Transverse colon (tissue), 3 donors: Measurements from ENCODE around the gene RCSD1.
"Not testable (repeated sequence)": the region's sequence is repeated elsewhere in the genome, so short reads cannot be mapped to it uniquely, and the experiment has no call there.

ENCODE experiments used
- CTCF ChIP-seq, 5 experiments: fragments of 200-600 bp in 3 of 5; fragments of 450-650 bp in 2 of 5; sonication (generic) in 3 of 5; IDR thresholded peaks; 1 replicate in 2 of 5; 2 replicates in 3 of 5; pipeline ENCODE4 v1.5.1; 2016 to 2017; ENCODE audit warnings: antibody characterized with exemption in 5 of 5, inconsistent platforms in 3 of 5, mild to moderate bottlenecking in 2 of 5, moderate library complexity in 1 of 5
- EP300 ChIP-seq: sonication (generic); formaldehyde crosslinking; IDR thresholded peaks from one replicate; pipeline ENCODE4 v1.6.1; 2017; ENCODE audit warnings: antibody characterized with exemption, low read depth
- POLR2A ChIP-seq: fragments of 450-650 bp; IDR thresholded peaks from one replicate; pipeline ENCODE4 v1.6.1; 2016; ENCODE audit warnings: antibody characterized with exemption, mild to moderate bottlenecking, moderate library complexity

GRCh38 chr1:167742392-167743057 lies 112.5 kb downstream of the RCSD1 start:
- not testable (repeated sequence) for TF ChIP-seq CTCF (IDR thresholded peaks at IDR 0.05); POLR2A; EP300
